NCI-H2227 (cell line): ENCODE data around the gene MTHFD2L.
"Not testable (repeated sequence)": the region's sequence is repeated elsewhere in the genome, so short reads cannot be mapped to it uniquely, and the experiment has no call there.

ENCODE experiments used
- DNase-seq: peaks from one replicate; lab custom pipeline; 2025; ENCODE audit not compliant: unreplicated experiment; lab: John Stamatoyannopoulos, UW

The MTHFD2L gene

GRCh38 chr4:74188912-74189311 lies 31.0 kb downstream of the MTHFD2L start:
- no peak for DNase-seq

- DNase-seq: peak; percentile 36
Observed at GRCh38 chr4:74189331-74190043, 31.6 kb downstream of the MTHFD2L start.

DNA sequence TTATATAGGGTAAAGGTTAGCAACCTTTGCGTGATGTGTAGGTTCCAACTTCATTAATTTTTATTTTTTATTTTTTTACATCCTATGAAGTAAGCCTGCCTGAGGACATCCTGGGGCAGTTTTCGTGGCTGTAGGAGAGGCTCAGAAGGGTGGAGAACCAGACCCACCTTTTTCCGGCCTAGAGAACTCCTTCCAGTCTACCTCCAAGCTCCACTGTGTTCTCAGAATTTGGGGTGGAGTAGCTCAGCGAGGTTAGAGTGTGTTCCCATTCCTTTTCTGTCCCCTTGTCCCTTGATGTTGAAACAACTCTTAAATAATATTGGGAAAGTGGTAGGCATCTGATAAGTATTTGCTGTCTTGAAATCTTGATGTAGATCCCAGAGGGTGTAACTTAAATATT lies 32.4 kb downstream of the MTHFD2L start:
- no peak for DNase-seq

DNA sequence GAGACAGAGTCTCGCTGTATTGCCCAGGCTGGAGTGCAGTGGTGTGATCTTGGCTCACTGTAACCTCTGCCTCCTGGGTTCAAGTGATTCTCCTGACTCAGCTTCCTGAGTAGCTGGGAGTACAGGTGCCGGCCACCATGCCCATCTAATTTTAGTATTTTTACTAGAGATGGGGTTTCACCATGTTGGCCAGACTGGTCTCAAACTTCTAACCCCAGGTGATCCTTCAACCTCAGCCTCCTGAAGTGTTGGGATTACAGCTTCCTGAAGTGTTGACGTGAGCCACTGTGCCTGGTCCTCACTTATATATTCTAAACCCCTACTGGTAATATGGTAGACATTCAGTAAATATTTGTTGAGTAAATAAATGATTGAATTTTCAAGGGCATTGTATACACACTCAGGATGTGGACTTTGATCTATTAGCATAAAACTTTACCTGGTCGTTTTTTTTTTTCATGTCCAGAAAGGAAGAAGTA lies 33.0 kb downstream of the MTHFD2L start:
- no peak for DNase-seq

- no peak for DNase-seq
Observed at GRCh38 chr4:74197080-74197479, 39.2 kb downstream of the MTHFD2L start.

DNA sequence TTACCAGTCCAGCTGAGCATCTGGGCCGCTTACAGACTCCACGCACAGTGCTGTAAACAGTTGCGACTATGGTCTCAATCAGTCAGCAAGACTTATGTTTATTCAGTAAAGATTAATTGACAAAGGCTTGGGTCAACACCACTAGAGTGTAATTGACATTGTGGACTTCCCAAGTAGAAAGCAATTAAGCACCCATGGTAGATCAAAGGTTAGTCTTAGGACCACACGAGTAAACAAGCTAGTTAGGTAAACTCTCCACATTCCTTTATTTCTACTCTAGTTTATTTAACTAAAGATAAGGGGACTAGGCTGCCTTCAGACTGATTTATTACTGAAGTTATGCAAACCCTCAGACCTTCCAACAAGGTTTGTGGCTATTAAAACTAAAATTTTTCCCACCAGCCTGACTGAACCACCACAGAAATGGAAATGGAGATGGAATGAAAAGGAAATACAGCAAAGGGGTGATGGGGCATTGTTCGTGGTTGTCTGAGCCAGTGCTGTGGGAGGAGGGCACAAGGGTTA lies 44.2 kb downstream of the MTHFD2L start:
- DNase-seq: no peak

DNA sequence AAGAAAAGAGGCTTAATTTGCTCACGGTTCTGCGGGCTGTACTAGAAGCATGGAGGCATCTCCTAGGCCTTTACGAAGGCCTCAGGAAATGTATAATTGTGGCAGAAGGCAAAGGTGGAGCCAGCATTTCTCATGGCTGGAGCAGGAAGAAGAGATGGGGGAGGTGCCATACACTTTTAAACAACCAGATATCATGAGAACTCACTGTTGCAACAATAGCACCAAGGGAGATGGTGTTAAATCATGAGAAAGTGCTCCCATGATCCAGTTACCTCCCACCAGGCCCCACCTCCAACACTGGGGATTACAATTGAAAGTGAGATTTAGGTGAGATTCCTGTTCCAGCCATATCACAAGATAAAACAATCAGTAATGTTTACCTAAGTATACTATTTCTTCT lies 45.5 kb downstream of the MTHFD2L start:
- DNase-seq: no peak

- no peak for DNase-seq
Observed at GRCh38 chr4:74205046-74205445, 47.1 kb downstream of the MTHFD2L start.

DNA sequence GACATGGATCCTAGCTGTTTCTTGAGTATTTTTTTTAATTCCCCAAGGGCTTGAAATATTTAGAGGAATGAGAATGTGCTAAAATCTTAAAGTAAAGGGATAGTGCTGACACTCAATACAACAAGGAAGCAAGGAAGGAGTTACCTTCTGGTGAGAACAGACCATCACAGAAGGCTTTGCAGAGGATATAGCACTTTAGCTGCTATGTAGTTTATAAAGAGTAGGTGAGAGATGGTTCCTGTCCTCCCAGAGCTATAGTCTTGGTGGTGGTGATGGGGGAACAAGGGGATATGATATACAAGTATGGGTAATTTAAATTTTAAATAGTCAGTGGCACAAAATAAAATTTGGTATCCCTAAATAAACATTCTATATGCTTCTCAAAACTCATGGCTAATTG lies 47.6 kb downstream of the MTHFD2L start:
- DNase-seq: no peak

DNA sequence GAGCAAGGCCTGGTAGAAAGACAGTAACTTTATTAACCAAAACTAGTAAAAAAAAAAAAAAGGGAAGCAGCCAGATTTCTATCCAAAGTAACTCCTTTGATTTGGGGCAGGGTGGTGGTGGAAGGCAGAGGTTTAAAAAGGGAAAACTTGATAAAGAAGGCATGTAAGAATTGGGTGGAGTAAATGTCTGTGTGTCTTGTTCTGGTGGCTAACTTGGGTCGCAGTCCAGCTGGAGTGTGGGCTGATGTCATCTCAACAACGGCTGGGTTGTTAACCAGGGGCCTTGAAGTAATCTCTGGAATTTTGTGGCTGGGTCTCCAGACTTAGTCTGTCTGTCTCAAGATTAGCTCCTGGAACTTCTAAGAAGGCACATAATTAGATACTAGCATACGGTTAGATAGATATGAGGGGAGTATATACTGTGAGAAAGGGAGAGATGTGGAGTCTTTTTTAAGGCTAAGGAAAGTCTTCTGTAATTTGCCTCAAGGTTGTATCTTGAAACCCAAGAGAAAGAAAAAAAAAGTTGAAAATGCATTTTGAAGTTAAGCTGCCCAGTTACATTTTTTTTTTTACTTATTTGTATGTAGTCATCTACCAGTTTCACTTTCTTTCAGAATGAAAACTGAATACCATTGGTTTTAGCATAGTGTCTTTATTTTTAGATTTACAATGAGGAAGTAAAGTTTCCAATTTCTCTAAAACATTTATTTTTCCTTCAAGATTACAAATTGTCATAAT lies 48.3 kb downstream of the MTHFD2L start:
- no peak for DNase-seq

- not testable (repeated sequence) for DNase-seq
Observed at GRCh38 chr4:74214457-74215159, 56.7 kb downstream of the MTHFD2L start.

GRCh38 chr4:74215236-74215635 lies 57.3 kb downstream of the MTHFD2L start:
- DNase-seq: not testable (repeated sequence)

DNA sequence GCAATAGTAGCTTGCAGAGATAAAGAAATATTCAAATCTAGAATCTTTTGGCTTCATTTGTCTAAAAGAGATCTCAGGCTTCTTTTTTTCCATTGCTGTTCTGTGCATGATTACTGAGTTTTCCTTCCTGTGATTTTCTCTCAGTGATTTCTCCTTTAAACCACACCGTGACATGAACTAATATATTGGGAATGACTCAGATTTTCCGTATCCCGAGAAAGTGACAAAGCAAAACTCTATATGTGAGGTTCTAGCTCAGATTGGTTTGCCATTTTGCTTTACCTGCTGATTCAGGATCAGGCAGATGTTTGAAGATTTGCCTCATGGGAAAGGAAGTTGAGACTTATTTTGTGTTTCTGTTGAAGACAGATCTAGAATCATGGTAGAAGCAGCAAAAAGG lies 59.4 kb downstream of the MTHFD2L start:
- DNase-seq: no peak

DNA sequence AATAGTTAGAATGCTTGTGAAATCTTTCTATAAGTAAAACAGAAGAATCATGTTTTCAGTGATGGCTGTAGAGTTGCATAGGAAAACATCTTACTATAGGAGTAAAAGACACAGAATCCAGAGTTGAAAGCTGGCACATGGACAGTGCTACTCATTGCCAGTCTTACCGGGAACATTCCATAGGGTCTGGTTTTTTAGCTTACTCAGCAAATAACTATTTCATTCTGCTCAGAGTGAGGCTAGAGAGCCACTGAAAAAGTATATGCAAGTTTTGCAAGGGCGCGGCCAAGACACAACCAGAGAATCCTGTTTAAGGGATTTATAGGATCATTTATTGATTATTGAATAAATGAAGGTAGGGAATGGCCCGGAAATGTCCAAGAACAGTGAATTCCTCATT lies 60.3 kb downstream of the MTHFD2L start:
- no peak for DNase-seq

DNA sequence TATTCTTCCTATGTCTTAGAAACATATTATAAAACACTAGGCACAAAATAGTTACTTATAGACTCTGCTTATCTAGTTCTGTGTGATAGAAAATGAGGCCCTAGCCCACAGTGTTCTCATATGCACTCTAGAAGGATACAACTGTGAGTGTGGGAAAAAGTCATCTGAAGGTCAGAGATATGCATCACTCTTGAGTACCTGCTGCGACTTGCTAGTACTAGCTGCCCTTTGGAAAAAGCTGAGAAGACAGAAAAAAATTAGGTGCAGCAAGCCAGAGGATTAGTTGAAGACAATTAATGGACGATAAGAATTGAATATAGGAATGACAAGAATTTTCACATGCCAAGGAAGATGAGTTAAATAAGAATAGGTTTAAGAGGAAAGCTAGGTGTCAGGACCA lies 61.3 kb downstream of the MTHFD2L start:
- DNase-seq: no peak

GRCh38 chr4:74223098-74223497 lies 65.2 kb downstream of the MTHFD2L start:
- no peak for DNase-seq

DNA sequence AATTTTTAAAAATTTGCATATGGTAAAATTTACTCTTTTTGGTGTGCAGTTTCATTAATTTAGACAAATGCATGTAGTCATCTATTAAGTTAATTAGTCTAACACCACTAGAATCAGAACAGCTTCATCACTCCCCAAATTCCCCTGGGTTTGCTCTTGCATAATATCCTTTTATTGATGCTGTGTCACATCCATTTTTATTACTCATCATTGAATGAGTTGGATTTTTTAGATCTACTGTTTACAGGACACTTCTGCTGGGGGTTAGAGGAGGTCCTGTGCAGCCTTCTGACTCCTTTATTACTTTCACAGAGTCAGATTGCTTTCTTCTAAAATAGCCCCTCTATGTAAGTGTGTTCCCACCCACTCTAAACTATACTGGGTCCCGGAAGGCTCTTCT lies 65.9 kb downstream of the MTHFD2L start:
- no peak for DNase-seq

- DNase-seq: no peak
Observed at GRCh38 chr4:74228691-74229640, 71.0 kb downstream of the MTHFD2L start.

DNA sequence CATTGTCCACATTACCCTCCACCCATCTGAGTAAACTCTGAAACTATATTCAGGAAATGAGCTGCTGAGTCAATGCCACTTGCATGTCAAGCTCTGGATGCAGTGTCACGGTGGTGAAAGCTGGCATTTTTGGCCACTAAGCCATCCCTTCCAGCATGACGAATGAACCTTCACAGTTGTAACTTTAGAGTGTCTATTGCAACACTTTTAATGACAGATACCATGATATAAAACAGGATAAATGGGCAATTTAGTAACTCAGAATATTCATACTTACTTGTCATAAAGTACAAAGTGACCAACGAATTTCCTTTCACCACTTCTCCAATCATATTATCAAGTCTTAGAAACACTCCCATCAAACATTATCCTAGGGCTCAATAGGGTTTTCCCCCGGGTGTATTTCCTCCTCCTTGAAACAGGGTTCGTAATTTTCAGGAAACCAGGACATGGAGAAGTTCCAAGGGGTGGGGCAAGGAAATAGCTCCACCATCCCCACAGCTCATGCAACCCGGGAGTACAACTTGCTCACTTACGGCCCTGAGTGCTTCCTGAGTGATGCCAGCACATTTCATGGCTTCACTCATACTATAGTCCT lies 73.1 kb downstream of the MTHFD2L start:
- DNase-seq: no peak

DNA sequence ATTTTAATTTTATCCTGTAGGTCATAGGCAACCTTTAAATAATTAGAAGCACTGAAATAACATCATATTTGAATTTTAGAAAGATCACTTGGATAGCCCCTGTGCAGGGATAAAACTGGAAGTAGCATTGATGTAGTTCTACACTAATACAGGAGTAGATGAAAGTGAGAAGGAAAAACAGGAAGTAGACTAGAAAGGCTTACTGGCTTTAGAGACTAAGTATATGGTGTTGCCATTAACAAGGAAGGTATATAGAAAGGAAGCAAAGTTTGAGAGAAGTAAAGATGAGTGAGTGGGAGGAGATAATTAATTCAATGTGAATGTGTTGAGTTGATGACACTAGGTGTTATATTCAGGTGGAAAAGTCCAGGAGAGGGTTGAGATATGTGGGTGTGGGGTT lies 77.2 kb downstream of the MTHFD2L start:
- no peak for DNase-seq
